ENCODE data around the gene BAD.
A peak's percentile ranks its signal among the peaks of the same experiment; 100 is the strongest.

Gene BAD

DNA sequence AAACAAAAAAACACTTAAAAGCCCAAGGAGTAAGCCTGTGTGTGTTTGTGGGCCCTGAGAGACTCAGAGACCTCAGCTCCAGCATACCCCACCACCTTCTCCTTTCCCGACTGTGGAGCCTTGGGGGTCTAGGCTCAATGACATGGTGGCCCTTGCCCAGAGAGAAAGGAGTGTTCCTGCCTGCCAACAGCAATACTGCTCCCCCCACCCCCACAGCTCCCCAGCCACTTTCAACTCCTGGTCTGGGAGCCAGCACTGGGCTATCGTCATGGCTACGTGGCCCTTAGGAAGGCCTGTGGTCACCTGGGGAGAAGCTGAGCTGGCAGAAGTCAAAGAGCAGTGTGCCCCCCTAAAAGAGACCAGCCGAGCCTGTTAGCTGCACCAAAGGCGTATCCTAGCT, 40.4 kb downstream of the BAD start:
- Histone ChIP-seq H3K36me3 (peaks cover 0 to 17% (median 0%) of the 10 kb centered on the region in 3 donors), H3K4me1 (peaks cover 0 to 60% (median 45%) of the 10 kb centered on the region in 4 donors), H3K4me3 (no peak overlapping the region), H3K27me3 (no peaks in the 10 kb centered on the region), H3K27ac (peak overlapping the region in 1 of 2 donors; percentile 89), H3K9me3 (no peaks in the 10 kb centered on the region)
- DNase-seq = no peak
- intact Hi-C loops (cut with DNase I; ENCODE audit: low total_unique reads) = no loop called here
- TF ChIP-seq, protein P1, sequence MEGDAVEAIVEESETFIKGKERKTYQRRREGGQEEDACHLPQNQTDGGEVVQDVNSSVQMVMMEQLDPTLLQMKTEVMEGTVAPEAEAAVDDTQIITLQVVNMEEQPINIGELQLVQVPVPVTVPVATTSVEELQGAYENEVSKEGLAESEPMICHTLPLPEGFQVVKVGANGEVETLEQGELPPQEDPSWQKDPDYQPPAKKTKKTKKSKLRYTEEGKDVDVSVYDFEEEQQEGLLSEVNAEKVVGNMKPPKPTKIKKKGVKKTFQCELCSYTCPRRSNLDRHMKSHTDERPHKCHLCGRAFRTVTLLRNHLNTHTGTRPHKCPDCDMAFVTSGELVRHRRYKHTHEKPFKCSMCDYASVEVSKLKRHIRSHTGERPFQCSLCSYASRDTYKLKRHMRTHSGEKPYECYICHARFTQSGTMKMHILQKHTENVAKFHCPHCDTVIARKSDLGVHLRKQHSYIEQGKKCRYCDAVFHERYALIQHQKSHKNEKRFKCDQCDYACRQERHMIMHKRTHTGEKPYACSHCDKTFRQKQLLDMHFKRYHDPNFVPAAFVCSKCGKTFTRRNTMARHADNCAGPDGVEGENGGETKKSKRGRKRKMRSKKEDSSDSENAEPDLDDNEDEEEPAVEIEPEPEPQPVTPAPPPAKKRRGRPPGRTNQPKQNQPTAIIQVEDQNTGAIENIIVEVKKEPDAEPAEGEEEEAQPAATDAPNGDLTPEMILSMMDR (IDR thresholded peaks at IDR 0.05) = no peak

GRCh38 chr11:64243236-64243854, 41.1 kb downstream of the BAD start:
- H3K9me3 ChIP-seq = no peaks in the 10 kb centered on the region
- TF ChIP-seq, protein P1 (IDR thresholded peaks at IDR 0.05) = no peak
- H3K36me3 ChIP-seq = peaks cover 0 to 25% (median under 1%) of the 10 kb centered on the region in 3 donors
- peaks cover 0 to 60% (median 45%) of the 10 kb centered on the region in 4 donors for H3K4me1 ChIP-seq
- H3K27me3 ChIP-seq = no peaks in the 10 kb centered on the region
- H3K27ac ChIP-seq = peak overlapping the region in 1 of 2 donors; percentile 87
- intact Hi-C loops (cut with DNase I; ENCODE audit: low total_unique reads) = no loop called here
- DNase-seq = no peak
- H3K4me3 ChIP-seq = no peak overlapping the region

DNA sequence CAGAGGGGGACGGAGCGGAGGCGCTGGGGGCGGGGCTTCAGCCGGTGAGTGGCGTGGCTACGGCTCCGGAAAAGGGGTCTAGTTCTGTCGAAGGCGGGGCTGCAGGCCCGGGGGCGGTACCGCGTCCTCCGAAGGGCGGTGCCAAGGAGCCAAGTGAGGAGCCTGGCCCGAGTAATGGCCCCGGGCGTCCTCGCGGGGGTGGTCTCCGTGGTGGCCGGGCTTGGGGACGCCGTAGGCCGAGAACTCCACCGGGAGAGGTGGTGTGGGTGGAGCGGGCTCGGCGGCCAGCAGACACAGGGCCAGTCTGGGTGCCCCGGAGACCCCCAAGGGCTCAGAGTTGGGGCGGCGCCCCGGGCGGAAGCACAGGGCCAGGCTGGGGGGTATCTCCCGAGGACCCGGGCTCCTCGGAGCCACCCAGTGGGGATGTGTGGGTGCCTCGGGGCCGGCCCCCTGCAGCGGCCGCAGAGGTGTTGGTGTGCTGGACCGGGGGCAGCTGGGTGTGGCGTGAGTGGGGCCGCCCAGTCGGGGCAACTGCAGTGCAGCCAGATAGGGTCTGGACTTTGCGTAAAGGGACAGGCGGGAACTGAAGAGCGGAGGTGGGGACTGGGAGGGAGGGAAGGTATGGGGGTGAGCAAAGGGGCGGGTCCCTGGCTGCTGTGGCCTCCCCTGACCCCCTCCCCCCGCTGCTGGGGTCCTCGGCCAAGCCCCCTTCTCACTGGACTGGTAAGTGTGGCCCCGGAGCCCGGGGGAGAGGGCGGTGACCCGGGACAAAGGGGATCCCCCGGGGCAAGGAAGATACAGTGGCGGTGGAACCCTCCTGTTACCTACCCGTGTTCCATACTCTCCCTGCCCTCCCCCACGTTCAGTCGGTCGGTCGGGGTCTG, 42.7 kb downstream of the BAD start:
- Histone ChIP-seq H3K9me3 (no peaks in the 10 kb centered on the region), H3K36me3 (peaks cover 6 to 41% (median 11%) of the 10 kb centered on the region in 3 donors), H3K4me1 (peaks cover 0 to 54% (median 39%) of the 10 kb centered on the region in 4 donors), H3K4me3 (peak overlapping the region; percentile 62 to 98), H3K27me3 (no peaks in the 10 kb centered on the region), H3K27ac (peak overlapping the region; percentile 87 to 97)
- TF ChIP-seq, protein P1 (IDR thresholded peaks at IDR 0.05) = no peak
- peak; percentile 56 to 87 for DNase-seq
- intact Hi-C loops (cut with DNase I; ENCODE audit: low total_unique reads) = no loop called here

GRCh38 chr11:64241241-64241490, 43.3 kb downstream of the BAD start:
- peak; percentile 99 to 100 for DNase-seq
- Histone ChIP-seq H3K9me3 (no peaks in the 10 kb centered on the region), H3K4me3 (peak overlapping the region; percentile 62 to 98), H3K27me3 (no peaks in the 10 kb centered on the region), H3K27ac (peak overlapping the region; percentile 87 to 97), H3K36me3 (peaks cover 6 to 44% (median 11%) of the 10 kb centered on the region in 3 donors), H3K4me1 (peaks cover 0 to 54% (median 40%) of the 10 kb centered on the region in 4 donors)
- TF ChIP-seq, protein P1 (IDR thresholded peaks at IDR 0.05) = no peak
- intact Hi-C loops (cut with DNase I; ENCODE audit: low total_unique reads) = no loop called here

GRCh38 chr11:64240435-64241240, 43.8 kb downstream of the BAD start, which contains the start of gene FKBP2:
TSS of gene FKBP2 (plus strand) at chr11:64241095. CDS start at chr11:64242388, 1,293 bp downstream.
- no peaks in the 10 kb centered on the region for H3K27me3 ChIP-seq
- H3K9me3 ChIP-seq = no peaks in the 10 kb centered on the region
- peaks cover 6 to 44% (median 16%) of the 10 kb centered on the region in 3 donors for H3K36me3 ChIP-seq
- H3K27ac ChIP-seq = peak within 1 kb of the TSS; percentile 87 to 97
- intact Hi-C loops (cut with DNase I; ENCODE audit: low total_unique reads) = no loop called here
- H3K4me3 ChIP-seq = peak within 1 kb of the TSS; percentile 62 to 98
- TF ChIP-seq, protein P1 (IDR thresholded peaks at IDR 0.05) = no peak
- DNase-seq = peak; percentile 97 to 99
- peaks cover 3 to 53% (median 42%) of the 10 kb centered on the region in 4 donors for H3K4me1 ChIP-seq

All from tibial artery (tissue), 4 donors.